GM19395 (cell line): ENCODE measurements around the gene UBE2Q1.
"Not testable (repeated sequence)": the region's sequence is repeated elsewhere in the genome, so short reads cannot be mapped to it uniquely, and the experiment has no call there.

Source experiments
- ATAC-seq: cut with Tn5 transposase; IDR thresholded peaks from one replicate; pipeline ENCODE4 v1.9.1; 2021; ENCODE audit warnings: mild to moderate bottlenecking, moderate library complexity; ENCODE audit not compliant: unreplicated experiment

The UBE2Q1 gene

DNA sequence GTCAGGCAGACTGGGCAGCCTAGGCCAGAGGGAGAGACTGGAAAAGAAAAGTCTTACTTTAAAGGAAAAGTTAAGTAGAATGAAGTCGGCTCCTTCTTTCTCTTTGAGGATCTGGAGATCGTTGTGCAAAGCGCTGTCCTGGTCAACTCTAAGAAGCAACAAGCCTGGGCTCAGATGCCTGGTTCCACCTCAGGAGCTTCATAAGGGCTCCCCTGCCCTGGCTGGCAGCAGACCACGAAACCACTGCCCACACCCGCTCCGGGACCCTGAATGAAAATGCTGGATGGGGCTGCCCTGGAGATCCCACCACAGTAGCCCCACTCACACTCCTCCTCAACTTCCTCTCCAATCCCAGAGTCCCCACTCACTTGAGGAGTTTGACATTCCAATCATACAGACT, 6.4 kb downstream of the UBE2Q1 start:
- no peak for ATAC-seq

DNA sequence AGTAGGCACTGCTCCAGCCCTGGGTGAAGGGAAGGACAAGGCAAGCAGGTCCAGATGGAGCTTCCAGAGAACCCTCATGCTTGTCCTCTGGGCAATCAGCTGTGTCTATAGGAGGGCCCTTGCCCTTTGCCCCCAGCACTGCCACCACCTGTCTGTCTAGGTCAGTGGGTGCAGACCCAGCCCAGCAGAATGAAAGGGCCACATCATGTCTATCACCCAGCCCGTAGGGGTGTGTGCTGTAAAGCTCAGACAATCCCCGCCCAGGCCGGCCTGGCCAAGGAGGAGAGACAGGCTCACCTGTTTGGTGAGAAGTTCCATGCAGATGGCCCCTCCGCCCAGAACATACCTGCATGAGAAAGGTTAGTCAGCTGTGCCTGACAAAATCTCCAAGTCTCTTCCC, 7.0 kb downstream of the UBE2Q1 start:
- ATAC-seq, result no peak

DNA sequence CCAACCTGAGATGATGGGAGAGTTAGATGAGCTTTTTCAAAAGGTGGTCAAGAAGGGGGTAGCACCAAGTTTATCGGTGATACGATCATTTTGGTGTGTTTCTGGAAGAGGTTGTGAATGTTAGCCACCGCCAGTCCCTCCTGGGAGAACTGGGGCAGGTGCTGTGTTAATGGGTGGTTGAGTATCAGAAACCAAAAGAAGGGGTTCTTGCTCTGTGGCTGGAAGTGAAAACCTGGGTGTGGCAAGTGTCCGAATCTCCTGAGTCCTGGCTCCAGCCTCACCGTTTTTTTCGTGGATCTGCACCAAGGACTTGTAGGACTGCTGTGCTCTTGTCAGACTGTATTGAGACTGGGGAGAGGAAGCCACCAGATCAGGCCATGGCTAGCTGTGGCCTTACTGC, 7.8 kb downstream of the UBE2Q1 start:
- ATAC-seq, result no peak

DNA sequence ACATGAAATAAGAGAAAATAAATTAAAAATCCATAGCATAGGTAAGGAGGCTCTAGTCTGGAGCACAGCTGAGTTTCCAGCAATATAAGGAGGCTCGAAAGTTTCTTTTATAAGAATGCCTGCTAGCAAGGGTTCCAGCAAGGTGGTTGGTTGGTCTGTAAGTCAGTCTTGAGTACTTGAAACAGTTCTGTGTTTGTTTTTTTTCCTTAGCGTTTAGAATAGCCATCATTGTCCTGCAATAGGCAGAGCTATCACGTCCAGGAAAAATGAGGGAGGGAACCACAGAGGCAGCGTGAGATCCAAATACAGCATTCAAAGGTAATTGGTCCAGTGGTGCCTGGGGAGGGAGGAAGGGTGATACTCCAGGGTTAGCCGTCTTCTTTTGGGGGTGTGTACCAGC, 8.4 kb downstream of the UBE2Q1 start:
- ATAC-seq, result no peak

DNA sequence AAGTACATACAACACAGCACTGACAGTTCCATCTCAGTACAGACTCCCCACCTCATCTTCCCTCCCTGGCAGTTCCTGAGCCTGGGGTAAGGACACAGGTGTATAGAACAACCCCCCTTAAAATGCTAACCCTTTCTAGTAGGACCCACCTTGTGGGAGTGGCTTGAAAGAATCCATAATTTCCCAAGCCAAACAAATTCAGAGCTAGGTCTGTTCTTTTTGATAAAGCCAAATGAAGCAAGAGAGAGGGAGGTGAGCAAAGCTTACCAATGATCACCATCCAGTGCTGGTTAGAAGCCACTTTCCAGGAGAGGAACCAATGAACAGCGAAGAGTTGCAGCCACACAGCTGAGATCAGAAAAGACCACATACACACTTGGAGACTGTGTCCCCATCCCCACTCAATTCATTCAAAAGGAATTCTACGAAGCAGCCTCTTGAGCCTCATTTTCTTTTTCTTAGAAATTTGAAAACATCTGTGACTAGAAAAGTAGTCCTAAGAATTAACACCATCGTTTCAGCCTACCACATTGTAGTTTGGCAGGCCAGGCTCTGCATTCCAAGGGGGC, 9.2 kb downstream of the UBE2Q1 start:
- ATAC-seq, result no peak

DNA sequence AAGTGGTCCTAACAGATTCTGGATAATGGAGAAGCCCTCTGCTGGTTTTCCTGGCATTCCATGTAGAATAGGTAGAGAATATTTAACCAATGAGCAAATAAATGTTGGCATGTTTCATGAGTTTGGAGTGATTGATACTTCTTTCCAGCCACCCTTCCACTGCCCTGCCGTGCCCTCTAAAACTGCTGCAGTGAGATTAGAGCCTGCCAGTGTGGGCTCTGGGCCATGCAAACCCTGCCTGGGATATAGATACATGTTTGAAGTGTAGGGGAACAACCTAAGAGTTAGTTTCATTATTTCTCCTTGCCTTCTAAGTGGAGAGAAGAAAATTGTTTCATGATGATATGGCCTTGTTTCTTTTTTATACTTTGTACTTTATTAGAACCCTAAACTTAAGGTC, 10.4 kb downstream of the UBE2Q1 start:
- no peak for ATAC-seq

DNA sequence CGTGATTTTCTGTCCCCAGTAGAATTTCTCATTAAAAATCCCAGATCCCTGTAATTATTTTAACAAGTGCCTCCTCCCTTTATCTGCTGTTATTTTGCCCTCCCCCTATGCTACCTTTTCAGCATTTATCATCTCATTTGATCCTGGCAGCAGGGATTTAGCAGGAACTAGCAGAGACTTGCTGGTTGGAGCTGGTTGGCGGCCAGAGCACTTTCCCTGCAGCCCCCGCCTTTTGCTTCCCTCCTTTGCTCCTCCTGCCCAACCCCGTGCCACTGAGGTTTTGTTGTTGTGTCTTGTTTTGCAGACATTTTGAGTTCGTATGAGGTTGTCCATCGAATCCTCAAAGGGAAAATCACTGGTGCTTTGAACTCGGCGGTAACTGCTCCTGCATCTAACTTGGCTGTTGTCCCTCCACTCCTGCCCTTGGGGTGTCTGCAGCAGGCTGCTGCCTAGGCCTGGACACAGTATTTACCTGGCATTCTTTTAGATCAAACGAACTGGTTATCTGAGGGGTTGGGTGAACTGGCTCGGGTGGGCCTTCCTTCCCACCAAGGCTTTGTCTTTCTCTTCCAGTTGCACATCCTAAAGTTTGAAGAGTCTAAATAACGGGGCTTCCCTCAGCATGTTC, 11.2 kb downstream of the UBE2Q1 start:
- ATAC-seq, result no peak

DNA sequence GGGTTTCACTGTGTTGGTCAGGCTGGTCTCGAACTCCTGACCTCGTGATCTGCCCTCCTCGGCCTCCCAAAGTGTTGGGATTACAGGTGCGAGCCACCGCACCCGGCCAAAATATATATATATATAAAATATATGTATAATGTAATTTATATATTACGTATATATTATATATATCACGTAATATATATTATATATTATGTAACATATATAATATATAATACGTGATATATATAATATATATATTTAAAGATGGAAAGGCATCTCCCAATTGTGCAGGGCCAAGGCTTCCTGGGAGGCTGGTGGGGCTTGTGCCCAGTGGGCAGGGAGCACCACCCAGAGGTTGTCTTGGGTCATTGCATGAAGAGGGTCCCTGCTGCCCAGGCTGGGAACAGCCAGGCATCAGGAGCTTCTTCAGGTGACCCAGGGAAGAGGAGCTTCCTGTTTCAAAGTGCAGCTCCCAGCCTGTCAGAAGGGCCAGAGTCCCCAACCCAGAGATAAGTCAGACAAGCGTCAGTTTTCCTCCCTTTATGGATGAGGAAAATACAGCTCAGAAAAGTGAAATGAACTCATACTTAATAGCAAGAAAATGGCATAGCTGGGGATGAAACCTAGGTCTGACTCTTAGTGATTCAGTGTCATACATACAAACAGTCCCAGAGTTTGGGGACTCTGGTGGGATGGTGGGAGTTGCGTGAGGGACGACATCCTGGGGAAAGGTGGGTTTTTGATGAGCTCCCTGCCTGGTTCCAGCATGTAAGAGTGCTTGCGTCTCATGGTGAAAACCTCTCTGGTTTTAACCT, 12.0 kb downstream of the UBE2Q1 start:
- ATAC-seq, result no peak

DNA sequence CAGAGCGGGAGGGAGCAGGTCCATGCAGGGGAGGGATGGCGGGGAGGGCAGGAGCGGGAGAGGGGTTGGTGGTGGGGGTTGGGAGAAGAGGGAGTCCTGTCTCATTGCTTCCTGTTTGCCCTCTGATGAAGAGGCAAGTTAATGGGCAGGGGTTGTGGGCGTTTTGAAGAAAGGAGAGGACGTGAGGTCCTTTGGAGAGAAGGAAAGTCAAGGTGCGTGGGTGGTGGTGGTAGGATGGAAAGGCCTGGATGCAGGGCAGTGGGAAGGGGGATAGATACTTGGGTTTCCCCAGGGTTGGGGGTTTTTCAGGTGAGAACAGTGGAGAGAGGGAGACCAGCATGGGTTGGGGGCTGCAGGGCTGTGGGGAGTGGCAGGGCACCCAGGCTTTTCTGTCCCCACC, 17.2 kb downstream of the UBE2Q1 start:
- ATAC-seq, result no peak

DNA sequence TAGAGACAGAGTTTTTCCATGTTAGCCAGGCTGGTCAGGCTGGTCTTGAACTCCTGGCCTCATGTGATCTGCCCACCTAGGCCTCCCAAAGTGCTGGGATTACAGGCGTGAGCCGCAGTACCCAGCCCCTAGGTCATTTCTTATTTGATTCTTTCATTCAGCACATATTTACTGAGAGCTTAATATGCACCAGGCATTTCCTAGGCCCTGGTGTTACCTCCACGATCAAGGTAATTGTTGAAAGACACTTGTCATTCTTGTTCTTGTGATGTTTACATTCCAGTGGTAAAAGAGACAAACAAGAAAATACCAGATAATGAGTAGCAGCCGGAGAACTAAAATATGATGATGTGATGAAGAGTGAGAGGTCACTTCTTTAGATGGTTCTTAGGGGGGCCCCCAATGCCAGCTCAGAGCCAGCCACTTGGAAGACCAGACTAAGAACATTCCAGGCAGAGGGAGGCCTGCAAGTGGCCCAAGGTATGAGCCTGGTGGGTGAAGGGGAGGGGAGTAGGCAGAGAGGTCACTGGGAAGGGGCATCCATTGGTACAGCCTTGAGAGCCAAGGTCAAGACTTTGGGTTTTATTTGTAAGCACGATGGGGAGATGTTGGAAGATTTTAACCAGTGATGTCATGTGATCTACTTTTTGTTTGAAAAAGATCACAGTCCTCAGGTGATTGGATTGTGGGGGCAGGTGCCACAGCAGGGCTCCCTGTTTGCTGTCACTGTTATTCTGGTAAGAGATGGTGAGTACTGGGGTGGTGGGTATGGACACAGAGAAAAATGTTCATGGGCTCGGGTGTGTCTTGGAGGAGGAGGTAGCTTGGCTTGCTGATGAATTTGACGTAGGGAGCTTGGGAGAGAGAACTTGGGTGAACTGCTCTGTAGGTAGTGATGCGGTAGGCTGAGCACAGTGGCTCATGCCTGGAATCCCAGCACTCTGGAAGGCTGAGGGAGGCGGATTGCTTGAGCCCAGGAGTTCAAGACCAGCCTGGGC, 18.7 kb downstream of the UBE2Q1 start:
- ATAC-seq, result no peak

DNA sequence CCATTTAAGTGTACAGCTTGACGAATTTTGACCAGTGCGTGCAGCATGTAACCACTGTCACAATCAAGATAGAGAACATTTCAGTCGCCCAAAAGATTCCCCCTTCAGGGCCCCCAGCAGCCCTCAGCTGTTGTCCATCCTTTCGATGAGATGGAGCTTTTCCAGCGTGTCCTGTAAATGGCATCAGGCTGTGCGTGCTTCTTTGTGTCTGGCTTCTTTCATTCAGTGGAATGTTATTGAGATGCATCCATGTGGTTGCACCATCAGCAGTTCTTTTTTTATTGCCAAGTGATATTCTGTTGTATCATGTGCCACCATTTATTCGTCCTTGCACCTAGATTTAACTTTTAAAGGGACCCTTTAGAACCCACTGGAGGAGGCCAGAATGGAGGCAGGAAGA, 21.9 kb downstream of the UBE2Q1 start:
- ATAC-seq, result no peak

DNA sequence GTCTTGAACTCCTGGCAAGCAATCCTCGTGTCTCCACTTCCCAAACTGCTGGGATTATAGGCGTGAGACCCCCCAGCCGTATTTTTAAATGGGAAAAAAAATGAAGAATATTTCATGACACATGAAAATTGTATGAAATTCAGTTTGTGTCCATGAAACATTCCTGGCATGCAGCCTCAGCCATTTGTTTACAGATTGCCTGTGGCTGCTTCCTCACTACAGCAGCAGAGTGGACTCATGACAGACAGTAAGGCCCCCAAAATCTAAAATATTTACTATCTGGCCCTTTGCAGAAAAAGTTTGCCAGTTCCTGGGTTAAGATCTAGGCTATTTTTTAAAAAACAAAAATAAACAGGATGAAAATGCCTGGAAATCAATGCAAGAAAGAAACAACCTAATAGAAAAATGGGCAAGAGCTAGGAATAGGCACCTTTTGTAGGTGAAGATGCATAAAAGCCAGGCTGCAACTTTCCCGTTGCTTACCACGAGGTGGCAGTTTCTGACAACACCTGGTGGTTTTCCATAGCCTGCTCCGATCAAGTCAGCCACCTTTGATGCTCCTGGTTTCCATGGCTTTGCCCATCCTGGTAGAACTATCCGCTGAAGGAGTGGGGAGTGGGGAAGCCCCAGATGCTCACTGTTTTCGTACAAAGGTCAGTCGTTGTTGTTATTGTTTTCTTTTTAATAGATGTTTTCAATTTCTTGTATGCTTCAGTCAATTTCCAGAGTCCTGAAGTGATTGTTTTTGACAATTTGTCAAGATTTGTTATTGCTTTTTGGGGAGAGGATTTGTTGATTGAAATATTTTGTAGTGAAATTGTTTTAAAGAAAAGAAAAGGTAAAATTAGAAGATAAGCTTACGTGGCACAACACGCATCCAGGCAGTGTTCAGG, 24.3 kb downstream of the UBE2Q1 start:
- no peak for ATAC-seq

DNA sequence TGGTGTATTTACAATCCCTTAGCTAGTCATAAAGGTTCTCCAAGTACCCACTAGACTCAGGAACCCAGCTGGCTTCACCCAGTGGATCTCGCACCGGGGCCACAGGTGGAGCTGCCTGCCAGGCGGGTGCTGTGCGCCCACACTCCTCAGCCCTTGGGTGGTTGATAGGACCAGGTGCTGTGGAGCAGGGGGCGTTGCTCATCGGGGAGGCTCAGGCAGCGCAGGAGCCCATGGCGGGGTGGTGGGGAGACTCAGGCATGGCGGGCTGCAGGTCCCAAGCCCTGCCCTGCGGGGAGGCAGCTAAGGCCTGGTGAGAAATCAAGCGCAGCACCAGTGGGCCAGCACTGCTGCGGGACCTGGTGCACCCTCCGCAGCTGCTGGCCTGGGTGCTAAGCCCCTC, 26.5 kb downstream of the UBE2Q1 start:
- ATAC-seq, result not testable (repeated sequence)

DNA sequence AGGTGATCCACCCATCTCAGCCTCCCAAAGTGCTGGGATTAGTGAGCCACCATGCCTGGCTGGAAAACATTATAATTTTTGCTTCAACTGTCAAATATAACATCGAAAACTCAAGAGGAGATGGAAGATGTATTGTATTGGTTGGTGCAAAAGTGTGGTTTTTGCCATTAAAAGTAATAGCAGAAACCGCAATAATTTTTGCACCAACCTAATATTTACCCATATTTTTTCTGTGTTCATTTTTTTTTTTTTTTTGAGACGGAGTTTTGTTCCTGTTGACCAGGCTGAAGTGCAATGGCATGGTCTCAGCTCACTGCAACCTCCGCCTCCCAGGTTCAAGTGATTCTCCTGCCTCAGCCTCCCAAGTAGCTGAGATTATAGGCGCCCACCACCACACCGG, 29.2 kb downstream of the UBE2Q1 start:
- ATAC-seq, result no peak

DNA sequence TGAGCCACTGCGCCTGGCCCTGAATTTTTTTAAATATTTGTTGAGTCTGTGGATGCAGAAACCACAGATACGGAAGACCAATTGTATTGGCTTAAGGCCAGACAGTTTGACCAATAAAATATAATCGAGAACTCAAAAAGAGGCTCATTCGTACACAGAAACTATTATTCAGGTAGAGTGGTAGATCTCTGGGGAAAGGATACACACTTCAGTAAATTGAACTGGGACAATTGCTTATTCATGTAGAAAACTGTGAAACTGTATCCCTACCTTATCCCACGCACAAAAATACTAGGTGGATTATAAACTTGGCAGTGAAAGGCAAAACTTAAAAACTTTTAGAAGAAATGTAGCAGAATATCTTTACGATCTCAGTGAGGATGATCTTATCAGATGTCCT, 31.3 kb downstream of the UBE2Q1 start:
- no peak for ATAC-seq

DNA sequence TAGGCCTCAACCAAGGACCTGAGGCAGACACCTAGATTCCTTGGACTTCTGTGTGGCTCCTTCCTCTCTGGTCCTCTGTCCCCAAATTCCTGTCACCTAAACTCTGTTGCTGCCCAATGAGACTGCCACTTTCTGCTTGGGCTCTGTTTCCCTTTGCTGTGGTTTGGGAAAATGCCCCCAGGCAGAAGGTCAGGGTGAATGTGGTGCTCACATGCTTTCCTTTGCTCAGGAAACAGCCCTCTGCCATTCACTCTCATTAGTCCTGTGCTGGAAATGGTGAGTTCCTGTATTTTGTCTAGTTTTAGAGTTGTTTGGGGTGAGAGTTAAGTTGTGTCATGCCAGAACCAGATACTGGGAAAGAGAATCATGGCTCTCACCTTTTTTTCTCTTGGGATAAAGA, 33.6 kb downstream of the UBE2Q1 start:
- ATAC-seq, result no peak

DNA sequence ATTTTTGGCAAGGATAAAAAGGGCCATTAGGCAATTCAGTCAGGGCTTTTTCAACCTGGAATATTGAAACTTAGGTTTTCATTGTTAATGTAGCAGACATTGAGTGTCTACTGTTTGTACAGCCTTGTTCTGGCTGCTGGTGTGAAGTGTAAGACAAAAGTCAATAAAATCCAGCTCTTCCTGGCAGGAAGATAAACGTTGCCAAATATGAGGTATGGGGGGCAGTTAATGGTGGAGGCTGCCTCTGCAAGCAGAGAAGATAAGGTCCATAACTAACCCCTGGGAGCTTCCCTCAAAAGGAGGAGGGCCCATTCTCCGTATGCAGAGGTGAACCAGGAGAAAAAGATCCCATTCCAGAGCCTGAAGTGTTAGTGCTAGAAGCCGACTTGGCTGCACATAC, 36.8 kb downstream of the UBE2Q1 start:
- ATAC-seq, result no peak

DNA sequence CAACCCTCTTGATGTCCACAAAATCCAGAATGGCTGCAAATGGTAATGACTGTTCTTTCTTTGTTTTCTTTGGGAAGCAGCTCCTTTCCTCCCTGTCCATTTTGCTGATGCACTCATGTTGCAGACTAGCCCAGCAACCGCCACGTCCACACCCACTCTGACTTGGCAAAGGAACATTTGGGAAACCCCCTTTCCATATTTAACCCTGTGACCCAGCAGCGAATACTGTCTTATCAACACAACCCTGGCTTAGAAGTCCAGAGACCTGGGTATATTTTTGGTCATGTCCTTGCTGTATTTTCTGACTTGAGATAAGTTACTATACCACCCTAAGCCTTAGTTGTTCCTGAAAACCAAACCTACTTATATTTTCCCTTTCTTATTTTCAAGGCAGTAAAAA, 38.1 kb downstream of the UBE2Q1 start:
- ATAC-seq, result no peak

DNA sequence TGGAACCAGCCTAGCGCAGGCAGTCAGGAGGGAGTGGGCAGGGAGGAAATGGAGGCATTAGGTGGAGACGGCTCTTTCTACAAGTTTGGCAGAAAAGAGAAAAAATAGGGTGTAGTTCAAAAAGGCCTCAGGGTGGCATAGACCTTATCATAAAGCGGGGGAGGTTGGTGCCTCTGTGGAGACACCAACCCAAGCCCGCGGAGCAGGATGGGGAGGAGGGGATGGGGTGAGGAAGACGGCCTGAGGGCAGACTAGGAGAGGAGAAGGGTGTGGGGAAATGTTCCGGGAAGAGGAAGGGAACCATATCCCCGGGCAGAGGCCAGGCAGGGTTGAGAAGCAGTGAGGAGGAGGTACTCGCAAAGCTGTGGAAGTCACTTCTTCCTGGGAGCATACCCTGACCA, 38.9 kb downstream of the UBE2Q1 start:
- no peak for ATAC-seq

DNA sequence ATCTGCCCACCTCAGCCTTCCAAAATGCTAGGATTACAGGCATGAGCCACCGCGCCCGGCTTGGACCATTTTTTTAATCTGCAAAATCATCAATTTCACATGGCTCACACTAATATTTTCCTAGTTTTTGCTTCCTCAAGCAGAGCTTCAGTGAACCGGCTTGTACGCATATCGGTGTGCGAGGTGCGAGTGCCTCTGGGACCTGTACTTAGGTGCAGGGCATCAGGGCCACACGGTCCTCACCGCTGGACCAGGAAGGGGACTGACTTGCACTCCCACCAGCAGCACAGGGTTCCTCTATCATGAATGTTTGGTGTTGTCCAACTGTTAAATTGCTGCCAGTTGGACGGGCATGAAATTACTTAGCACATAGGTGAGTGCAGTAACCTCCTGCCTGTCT, 40.8 kb downstream of the UBE2Q1 start:
- no peak for ATAC-seq
